GM19372 (cell line): ENCODE results near the gene FN3KRP.

Experiments
- ATAC-seq: cut with Tn5 transposase; IDR thresholded peaks from one replicate; pipeline ENCODE4 v1.9.1; 2021; ENCODE audit warnings: mild to moderate bottlenecking, low read depth, moderate library complexity; ENCODE audit not compliant: unreplicated experiment

FN3KRP gene

DNA sequence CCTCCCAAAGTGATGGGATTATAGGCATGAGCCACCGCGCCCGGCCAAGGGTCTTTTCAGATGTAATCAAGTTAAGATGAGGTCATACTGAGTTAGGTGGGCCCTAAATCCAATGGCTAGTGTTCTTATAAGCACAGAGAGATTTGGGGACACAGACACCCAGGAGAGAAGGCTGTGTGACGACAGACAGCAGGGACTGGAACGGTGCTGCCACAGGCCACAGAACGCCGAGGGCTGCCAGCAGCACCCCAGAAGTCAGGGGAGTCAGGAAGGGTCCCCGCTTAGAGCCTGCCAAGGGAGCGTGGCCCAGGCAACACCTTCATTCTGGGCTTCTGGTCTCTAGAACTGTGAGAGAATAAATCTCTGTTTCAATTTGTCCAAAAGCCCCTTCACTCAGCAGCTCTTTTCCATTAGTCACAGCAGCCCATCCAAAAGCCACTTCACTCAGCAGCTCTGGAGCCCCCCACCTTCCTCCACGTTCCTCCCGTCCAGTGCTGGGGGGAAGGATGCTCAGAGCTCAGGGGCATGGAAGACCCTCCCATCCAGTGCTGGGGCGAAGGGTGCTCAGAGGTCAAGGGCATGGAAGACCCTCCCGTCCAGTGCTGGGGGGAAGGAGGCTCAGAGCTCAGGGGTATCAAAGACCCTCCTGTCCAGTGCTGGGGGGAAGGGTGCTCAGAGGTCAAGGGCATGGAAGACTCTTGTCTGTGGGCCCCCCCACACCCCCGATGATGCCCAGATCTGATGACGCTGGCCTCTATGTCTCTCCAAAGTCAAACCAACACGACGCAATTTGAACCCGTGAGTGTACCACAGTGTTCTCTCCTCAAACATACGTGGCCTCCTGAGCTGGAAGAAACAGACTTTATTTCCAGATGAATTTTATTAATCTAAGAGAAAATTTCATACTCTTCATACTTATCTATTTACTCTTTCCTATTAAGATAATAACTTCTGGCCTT lies 29.9 kb upstream of the FN3KRP start:
- ATAC-seq = no peak

DNA sequence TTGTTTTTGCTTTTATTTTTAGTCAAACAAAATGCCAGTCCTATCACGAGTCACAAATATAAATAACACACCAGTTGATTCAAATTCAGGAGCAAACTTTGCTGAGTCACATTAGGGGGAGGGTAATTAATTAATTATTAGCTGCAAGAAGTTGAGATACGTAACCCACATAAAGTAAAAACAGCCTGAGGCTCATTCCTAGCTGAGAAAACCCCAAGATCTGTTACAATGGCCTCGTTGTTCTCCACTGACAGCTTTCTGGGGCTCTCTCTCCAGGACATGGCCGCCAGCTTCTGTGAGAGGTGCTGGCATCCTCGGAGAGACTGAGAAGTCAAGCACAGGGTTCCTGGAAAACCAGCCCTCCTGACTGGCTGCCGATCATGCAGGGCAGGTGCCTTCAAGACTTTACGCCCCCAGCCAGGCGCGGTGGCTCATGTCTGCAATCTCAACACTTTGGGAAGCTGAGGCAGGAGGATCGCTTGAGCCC lies 29.1 kb upstream of the FN3KRP start:
- ATAC-seq = no peak

DNA sequence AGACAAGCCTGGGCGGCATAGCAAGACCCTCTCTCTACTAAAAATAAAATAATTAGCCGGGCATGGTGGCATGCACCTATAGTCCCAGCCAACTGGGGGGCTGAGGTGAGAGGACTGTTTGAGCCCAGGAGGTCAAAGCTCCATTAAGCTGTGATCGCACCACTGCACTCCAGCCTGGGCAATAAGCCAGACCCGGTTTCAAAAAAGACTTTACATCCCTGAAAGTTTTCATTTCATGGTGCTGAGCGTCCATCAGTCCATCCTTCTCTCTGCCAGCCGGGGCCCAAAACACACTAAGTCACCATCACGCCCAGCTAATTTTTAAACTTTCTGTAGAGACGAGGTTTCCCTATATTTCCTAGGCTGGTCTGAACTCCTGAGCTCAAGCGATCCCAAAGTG lies 28.6 kb upstream of the FN3KRP start:
- no peak for ATAC-seq

DNA sequence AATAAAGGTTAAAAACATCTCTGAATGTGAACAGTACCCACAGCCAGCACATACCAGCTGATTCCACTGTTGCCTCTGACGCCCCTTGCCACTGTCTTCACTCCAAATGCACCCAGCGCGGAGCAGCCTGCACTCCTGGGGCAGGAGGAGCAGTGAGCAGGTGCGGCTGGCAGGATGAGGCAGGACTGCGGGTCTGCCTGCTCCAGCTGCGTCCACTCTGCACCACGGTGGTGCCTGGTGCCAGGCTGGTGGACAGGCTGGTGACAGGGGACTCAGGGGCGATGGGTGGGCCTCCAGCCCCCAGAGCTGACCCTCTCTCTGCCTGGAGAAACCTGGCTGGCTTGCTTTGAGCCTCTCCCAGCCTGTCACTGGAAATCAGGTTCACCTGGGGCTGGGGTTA lies 27.4 kb upstream of the FN3KRP start:
- ATAC-seq = no peak

DNA sequence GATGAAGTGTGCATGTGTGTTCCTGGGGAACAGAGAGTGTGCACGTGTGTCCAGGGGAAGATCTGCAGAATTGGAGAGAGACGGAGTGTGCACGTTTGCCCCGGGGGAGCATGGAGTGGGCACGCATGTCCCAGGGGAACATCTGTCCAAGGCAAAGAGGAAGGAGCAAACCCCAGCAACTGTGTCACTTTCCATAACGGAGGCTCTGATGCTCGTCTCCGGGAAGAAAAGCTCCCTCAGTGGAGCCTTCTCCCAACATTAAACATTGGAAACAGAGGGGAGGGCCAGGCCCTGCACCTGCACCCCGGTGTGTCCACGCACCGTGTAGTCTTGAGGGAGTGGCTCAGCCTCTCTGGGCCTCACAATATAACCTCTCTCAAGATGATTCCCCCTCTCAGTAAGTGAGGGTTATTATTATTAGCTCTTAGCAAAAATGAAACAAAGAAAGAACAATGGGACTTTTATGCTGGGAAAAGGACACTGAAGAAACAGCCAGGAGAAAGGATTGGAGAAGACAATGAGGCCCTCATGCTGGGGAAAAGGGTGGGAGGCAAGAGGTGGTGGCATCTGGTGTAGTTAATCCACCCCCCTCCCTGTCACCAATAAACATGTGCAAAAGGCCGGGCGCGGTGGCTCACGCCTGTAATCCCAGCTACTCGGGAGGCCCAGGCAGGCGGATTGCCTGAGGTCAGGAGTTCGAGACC lies 25.6 kb upstream of the FN3KRP start:
- ATAC-seq = no peak

DNA sequence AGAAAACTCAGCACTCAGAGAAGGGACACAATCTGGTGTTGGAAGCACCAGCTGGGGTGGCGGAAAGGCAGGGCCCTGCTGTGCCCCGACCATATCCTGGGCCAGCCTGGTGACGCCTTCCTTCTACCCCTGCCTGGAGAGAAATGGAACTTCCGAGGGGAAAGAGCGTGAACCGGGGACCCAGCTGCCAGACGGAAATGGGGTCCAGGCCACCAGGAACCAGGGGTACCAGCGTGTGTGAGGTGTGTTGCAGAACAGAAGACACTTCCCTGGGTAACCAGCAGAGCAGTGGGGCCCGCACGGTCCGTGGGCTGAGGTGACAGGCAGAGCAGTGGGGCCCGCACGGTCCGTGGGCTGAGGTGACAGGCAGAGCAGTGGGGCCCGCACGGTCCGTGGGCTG lies 24.8 kb upstream of the FN3KRP start:
- ATAC-seq = no peak

DNA sequence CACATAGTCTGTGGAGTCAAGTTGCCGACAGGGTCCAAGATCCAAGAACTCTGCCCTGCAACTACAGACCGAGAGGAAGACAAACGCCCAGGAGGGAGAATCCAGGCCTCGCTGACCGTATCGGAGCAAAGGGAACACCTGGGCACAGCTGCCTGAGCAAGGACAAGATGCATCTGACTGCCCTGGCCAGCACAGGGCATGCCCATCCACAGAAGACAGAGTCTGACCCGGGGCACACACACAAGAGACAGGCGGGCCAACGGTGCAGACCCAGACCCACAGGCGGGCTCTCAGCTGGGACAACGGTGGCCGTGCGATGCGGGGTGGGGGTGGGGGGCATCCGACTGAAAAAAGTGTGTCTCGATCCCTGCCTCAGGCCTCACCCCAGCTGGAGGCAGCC lies 24.2 kb upstream of the FN3KRP start:
- ATAC-seq = no peak

DNA sequence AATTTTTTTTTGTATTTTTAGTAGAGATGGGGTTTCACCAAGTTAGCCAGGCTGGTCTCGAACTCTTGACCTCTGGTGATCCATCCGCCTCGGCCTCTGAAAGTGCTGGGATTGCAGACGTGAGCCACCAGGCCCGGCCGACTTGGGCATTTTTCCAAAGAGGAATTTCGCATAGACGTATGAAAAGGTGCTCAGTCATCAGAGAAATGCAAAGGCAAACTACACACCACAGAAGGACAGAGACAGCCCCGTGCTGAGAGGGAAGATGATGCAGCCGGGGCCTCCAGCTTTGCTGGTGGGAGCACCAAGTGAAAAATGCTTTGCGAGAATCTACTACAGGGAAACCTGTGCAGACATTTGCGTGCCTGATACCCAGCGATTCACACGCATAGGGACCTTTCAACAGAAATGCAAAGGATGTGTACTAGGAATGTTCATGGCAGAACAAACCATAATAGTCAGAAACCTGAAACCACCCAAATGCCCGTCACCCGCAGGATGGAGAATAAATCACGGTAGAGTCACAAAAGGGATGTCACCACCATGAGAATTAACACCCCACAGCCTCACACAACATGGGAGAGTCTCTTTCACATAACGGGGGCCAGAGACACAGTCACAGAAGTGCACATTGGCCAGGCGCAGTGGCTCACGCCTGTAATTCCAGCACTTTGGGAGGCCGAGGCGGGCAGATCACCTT lies 23.2 kb upstream of the FN3KRP start:
- no peak for ATAC-seq

DNA sequence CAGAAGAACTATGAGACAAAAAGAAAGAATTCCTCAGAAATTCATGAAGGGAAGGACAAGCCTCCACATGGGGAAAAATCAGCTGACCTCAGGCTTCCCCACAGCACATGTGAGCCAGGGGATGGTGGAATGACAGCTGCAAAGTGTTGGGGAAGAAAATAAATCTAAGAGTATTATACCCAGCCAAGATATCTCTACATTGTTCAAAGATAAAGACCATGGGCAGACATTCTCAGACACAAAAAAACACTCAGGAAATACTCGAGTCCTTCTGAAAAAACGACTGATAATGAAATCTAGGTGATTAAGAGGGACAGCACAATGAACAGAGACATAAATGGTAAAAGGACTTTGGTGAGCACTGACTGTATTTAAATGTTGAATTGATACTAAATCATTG lies 21.9 kb upstream of the FN3KRP start:
- no peak for ATAC-seq

DNA sequence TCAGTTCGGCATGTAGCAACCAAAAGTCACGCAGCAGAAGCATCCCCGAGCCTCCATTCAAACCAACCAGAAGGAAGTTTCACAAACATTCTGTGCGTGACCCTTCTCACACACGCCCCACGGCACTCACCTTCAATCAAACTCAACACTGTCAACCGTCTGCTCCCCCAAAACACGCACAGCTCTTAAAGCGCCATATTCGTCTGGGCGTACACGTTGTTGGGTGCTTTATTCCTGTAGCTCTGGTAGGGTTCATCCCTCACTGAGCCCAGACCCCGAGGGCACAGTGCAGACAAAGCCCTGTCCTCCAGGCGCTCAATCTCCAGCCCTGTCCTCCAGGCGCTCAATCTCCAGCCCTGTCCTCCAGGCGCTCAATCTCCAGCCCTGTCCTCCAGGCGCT lies 20.2 kb upstream of the FN3KRP start:
- ATAC-seq = no peak

DNA sequence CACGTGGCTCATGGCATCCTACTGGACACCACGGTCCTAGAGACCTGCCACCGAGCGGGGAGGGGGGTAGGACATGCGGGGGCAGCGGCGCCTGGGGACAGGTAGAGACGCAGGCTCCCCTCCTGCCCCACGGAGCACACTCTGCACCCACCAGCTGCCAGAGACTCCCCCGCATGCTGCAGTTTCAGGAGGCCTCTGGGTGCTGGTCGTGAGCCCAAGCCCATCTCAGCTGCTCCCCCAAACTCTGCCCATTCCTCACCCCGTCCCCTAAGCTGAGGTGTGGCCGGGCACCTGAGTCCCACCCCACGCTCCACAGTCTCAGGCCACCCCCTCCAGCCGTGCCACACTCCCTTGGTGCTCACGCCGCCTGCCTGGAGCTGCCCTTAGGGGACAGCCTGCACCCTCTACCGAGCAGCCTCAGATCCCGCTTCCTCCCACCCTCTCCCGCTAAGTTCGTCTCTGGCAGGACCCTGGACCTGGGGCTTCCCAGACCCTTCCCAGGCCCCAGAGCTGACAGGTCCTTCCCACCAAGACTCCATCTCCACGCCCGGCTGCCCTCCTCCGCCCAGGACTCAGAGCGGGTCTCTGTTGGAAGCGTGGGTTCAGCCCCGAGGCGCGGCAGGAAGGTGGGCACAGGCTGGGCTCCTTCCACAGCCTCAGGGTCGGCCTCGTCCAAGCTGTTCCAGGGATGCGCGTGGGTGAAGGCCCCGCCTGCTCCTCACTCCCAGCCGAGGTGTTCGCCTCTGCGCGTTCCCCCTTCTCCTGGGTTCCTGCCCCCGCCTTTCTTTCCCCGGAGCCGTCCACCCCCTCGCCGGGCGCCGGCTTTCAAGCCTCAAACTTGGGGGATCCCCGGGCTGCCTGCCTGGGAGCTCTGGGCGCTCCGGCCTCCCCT lies 19.3 kb upstream of the FN3KRP start:
- ATAC-seq = no peak

DNA sequence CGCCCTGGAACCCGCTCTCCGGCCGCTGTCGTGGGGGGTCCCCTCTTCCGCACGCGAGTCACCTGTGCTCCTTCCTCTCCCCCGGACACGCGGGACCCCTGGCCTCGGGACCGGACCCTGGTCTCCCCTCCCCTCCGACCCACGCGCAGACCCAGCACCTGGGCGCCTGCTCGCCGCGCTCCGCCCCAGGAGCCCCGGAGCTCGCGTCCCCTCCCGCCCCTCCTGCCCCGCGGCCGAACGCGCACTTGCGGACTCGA lies 18.8 kb upstream of the FN3KRP start:
- no peak for ATAC-seq

DNA sequence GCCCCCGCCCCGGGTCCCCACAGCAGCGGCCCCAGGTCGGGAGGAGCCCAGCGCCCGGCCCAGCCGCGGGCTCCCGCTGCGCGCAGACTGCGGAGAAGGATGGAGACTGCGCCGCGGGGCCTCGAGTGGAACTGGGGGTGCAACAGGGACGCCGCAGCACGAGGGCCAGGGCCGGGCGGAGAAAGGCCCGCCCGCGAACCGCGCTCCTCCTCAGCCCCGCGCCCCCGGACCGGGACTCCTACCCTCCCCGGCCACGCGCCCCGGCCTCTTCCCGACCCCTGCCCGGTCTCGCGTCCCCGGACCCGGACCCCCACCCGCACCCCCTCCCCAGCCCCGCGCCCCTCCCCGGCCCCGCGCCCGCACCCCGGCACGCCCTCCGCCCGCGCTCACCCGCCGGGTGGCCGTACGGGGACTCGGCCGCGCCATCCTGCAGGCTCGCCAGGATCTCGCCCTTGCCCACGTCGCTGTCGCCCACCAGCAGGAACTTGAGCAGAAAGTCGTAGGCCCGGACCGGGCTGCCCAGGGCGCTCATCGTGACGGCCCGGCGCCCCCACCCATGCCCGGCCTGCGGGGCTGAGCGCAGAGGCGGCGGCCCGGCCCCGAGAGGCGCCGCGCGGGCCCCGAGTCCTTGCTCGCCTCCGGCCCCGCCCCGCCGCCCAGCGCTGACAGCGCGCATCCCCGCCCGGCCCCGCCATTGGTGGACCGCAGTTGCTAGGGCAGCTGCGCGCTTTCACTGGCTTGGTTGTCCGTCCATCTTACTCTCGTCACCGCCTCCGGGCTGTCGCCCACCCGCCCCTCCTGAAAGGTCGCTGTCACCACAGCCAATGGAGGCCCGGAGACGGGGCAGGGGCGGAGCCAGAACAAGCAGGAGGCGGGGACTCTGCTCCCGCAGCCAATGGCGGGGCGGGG lies 18.2 kb upstream of the FN3KRP start, which contains the start of gene RAB40B:
Gene RAB40B (minus strand): TSS at position 634 of the 909 bp plus-strand sequence. CDS start 102 bp downstream, at position 532.
- peak; percentile 95 for ATAC-seq

DNA sequence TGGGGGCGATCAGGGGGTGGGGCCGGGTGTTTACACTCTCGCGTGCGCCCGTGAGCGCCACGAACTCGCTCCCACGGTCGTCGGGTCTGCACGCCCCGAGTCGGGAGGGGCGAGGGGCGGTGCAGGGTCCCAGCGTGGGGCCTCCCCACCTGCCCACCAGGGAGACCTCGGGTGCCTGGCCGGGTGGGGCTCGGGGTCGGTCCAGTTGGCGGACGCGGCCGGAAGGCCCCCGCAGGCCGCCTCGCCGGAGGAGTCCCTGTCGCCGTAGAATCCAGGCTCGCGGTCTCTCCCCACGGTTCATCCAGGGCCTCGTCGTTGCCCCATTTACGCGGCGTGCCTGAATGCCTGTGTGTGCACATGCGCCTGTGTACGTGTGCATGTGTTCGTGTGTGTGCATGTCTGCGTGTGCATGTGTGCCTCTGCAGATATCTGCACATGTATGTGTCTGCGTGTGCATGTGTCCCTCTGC lies 17.5 kb upstream of the FN3KRP start:
- ATAC-seq = no peak

DNA sequence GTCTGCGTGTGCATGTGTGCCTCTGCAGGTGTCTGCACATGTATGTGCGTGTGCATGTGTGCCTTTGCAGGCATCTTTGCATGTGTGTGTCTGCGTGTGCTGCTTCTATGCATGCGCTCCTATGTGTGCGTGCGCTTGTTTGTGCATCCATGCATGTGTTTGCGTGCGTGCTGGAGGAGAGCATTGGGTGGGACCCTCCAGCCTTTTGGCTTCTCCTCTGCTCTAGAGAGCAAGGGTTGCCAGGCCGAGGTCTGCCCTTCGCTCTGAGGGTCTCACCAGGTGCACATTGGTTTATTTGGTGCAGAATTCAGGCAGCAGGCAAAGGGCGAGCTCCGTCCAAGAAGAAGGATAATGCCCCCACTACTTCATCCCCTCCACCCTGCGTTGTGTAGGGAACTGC lies 17.0 kb upstream of the FN3KRP start:
- no peak for ATAC-seq

DNA sequence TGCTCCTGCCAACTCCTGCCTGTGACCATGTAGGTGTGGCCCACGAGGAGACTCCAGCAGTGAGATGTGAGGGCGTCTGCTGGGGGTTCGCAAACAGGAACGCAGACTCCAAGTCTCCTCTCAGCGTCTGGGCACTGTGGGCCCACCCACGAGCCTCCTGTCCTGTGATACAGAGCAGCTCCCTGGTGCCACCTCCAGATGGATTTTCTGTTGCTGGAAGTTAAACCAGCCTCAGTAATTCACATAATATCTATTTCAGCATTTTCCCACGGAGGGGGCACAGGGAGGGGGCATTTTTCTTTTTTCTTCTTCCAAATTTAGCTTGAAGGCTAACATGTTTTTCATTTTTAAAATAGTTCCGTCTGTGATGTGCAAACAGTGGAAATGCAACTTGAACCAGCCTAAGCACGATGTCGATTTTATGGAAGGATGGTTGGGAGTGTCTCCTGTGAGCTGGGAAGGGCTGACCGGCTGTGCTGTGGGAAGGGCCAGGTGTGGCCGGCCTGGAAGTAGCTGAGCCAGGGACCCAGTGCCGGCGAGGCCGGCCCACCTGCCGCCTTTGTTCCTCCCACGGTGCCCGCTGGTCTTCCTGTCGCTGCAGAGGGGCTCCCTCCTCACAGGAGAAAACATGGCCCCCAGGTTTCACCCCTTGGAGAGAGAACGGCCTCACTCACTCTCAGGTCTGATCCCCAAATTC lies 14.1 kb upstream of the FN3KRP start:
- no peak for ATAC-seq

DNA sequence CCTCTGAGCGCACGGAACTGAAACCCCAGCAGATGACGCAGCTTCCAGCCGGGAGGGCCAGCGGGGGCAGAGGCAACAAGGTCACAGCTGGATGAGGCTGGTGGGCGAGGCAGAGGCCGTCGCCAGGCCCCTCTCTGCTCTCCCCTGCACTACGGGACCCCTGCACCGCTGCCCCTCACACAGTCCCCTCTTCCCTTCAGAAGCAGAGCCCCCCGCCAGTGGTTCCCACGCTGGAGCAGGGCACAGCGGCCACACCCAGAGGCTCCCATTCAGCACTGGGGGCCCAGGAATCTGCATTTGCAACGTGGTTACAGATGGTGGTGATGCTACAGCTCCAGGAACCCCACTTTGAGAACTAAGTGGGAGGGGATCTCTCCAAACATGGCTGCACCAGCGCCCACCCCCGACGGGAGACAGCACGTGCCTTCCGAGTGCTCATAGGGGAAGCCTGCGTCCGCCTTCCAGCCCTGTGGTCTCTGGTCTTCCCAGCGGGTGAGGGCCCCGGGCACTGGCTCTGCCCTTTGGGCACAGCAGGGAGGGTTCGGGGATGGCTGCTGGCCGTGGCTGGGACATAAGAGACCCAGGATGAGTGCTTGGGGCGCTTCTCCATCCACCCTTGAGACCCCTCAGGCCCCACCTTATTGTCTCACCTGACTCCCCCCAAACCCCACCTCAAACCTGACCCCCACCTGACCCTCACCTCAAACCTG lies 13.3 kb upstream of the FN3KRP start:
- ATAC-seq = no peak
